GM19240 (cell line): ENCODE data around the gene LRCH1.

ENCODE experiments used
- DNase-seq: peaks from one replicate; pipeline ENCODE4 v3.0.0; 2011; ENCODE audit warnings: low spot score; ENCODE audit not compliant: insufficient read length

LRCH1 gene

GRCh38 chr13:46796515-46797474 is 243.8 kb downstream of the LRCH1 start, which contains the start of gene ESD:
ESD (minus strand) TSS chr13:46797161; CDS start chr13:46791413, 5,748 bp downstream.
- peak; percentile 61 for DNase-seq

- DNase-seq: no peak
Measured at GRCh38 chr13:46797501-46798237, 244.7 kb downstream of the LRCH1 start.

GRCh38 chr13:46799139-46799538 is 246.2 kb downstream of the LRCH1 start:
- DNase-seq: no peak

- DNase-seq: no peak
Measured at GRCh38 chr13:46801858-46802257, 248.9 kb downstream of the LRCH1 start.
